GM12878 (cell line): Measurements from ENCODE around the gene KHK. TPM values are rescaled to one million over a fixed set of nuclear protein-coding genes. Genes with fewer than 3 reads are reported as not detected.

ENCODE experiments used
- ATAC-seq: fragments of 200-7000 bp; cut with Tn5 transposase; 3 replicates; pipeline ENCODE4 v1.9.1; 2020; ENCODE audit warnings: mild to moderate bottlenecking, moderate library complexity
- BruUV-seq: library from RNA; stranded (reverse); fragments of 400-500 nt; replicated peaks from 2 replicates; lab custom pipeline; 2021; lab: Mats Ljungman, UMichigan
- CTCF ChIA-PET: fragments of 300-600 bp; sonication (Branson Sonifier 250); formaldehyde crosslinking; extraction: SDS; loops from one replicate; lab custom pipeline; 2021; ENCODE audit warnings: inconsistent platforms; lab: Yijun Ruan, JAX
- POLR2A ChIA-PET: fragments of 350-600 bp; formaldehyde crosslinking; extraction: SDS; loops from one replicate; lab custom pipeline; 2021; ENCODE audit warnings: inconsistent platforms; lab: Charles Lee
- RAD21 ChIA-PET: fragments of 300-600 bp; sonication (Branson Sonifier 250); formaldehyde crosslinking; loops from one replicate; lab custom pipeline; 2023; ENCODE audit warnings: antibody characterized with exemption; ENCODE audit not compliant: unreplicated experiment; lab: Charles Lee
- SMC1A ChIA-PET: fragments of 300-600 bp; sonication (Branson Sonifier 250); formaldehyde crosslinking; loops from one replicate; lab custom pipeline; 2023; ENCODE audit not compliant: unreplicated experiment, uncharacterized antibody; lab: Charles Lee
- DNase-seq: peaks from one replicate; pipeline ENCODE4 v3.0.0-alpha.2; 2011; ENCODE audit warnings: low read depth, low spot score
- FAIRE-seq: peaks from 3 replicates; lab custom pipeline; 2011; peaks lifted over from hg19 to GRCh38; lab: Jason Lieb, UNC
- H2AFZ ChIP-seq: 2 replicates; pipeline ENCODE4 v1.6.0; 2011; ENCODE audit warnings: low read depth, low read length, control low read depth; ENCODE audit not compliant: control insufficient read depth
- H3K27ac ChIP-seq: 2 replicates; pipeline ENCODE4 v1.5.1; 2011; ENCODE audit warnings: control low read depth; ENCODE audit not compliant: control insufficient read depth, insufficient read depth
- H3K27me3 ChIP-seq, 2 experiments: replicated peaks in 1 of 2; 2 replicates each; pipeline versions ENCODE4 v1.6.0 to v1.6.1; 2011; ENCODE audit warnings: low read length in 1 of 2; ENCODE audit not compliant: control insufficient read depth in 2 of 2, insufficient read depth in 2 of 2
- H3K36me3 ChIP-seq, 2 experiments: 2 replicates each; pipeline ENCODE4 v1.5.1; 2011; ENCODE audit warnings: low read length in 1 of 2; ENCODE audit not compliant: control insufficient read depth in 2 of 2, insufficient read depth in 2 of 2
- H3K4me1 ChIP-seq: 2 replicates; pipeline ENCODE4 v1.6.1; 2011; ENCODE audit warnings: mild to moderate bottlenecking, low read length, moderate library complexity, mixed read lengths; ENCODE audit not compliant: control insufficient read depth, insufficient read depth
- H3K4me2 ChIP-seq: 2 replicates; pipeline ENCODE4 v1.6.0; 2011; ENCODE audit warnings: control low read depth; ENCODE audit not compliant: control insufficient read depth, insufficient read depth
- H3K4me3 ChIP-seq: fragments of 200-600 bp; sonication (generic); 2 replicates; pipeline ENCODE4 v1.5.1; 2016
- H3K79me2 ChIP-seq: 2 replicates; pipeline ENCODE4 v1.6.0; 2011; ENCODE audit warnings: low read length; ENCODE audit not compliant: control insufficient read depth, insufficient read depth
- H3K9ac ChIP-seq: 2 replicates; pipeline ENCODE4 v1.8.0; 2011; ENCODE audit warnings: low read length, control low read depth, mixed read lengths; ENCODE audit not compliant: control insufficient read depth, insufficient read depth
- H3K9me3 ChIP-seq: replicated peaks from 3 replicates; pipeline ENCODE4 v1.5.1; 2011; ENCODE audit warnings: mild to moderate bottlenecking, low read length; ENCODE audit not compliant: control insufficient read depth, insufficient read depth
- H4K20me1 ChIP-seq: 2 replicates; pipeline ENCODE4 v1.6.0; 2011; ENCODE audit not compliant: control insufficient read depth, insufficient read depth
- EP300 ChIP-seq, 2 experiments: fragments of 150-350 bp in 1 of 2; IDR thresholded peaks; 2 replicates each; pipeline ENCODE4 v1.6.1; 2011 to 2012; ENCODE audit warnings: low read depth in 2 of 2, low read length in 2 of 2, borderline replicate concordance in 1 of 2, improper control_type of control experiment in 1 of 2, inconsistent platforms in 1 of 2; ENCODE audit not compliant: control insufficient read depth in 1 of 2
- WGBS: methylation state at CpG from one replicate; pipeline ENCODE4 v1.1.6; 2016; ENCODE audit warnings: low lambda C conversion rate; ENCODE audit not compliant: insufficient replicate concordance, insufficient coverage; ENCODE audit errors: missing lambda C conversion rate; 5-methylcytosine and 5-hydroxymethylcytosine counted together
- in situ Hi-C: fragments of 300-500 bp; cut with MboI; formaldehyde crosslinking; loops from 9 replicates; pipeline ENCODE4 v1.14.3; 2018; ENCODE audit warnings: mixed read lengths
- intact Hi-C: fragments of 100-400 bp; cut with micrococcal nuclease; formaldehyde crosslinking; loops from one replicate; pipeline ENCODE4 v1.14.2; 2022; ENCODE audit not compliant: unreplicated experiment
- polyA plus RNA-seq, 11 experiments: library from polyadenylated mRNA; depleted of rRNA in 4 of 11; unstranded in 6 of 11; stranded (reverse) in 5 of 11; fragments of >200 nt; fragmentation: Nextera tagmentation in 4 of 11; fragmentation: Illumina TruSeq in 1 of 11; extraction: Ambion mirVana in 4 of 11; extraction: Trizol in 1 of 11; gene quantifications; 1 replicate in 1 of 11; 2 replicates in 10 of 11; pipeline versions ENCODE4 v1.2.1 to v1.2.3, GENCODE V29; 2011 to 2016; ENCODE audit warnings: inconsistent platforms in 2 of 11, missing spikeins in 2 of 11, low read depth in 1 of 11
- total RNA-seq, 4 experiments: library from RNA; depleted of rRNA in 3 of 4; stranded (reverse); fragments of >200 nt in 3 of 4; fragmentation: Illumina TruSeq in 1 of 4; extraction: Trizol in 1 of 4; gene quantifications; 2 replicates each; pipeline versions ENCODE4 v1.2.1 to v1.2.3, GENCODE V29; 2013 to 2021
- TF ChIP-seq, protein P1 (sequence below): fragments of 450-650 bp; IDR thresholded peaks from 2 replicates; pipeline ENCODE4 v1.6.1; 2016; ENCODE audit warnings: mild to moderate bottlenecking, moderate library complexity, borderline replicate concordance

The KHK gene
- total and polyA plus RNA-seq, 10 of the 15 experiments (the other 5 are each of a cell fraction or from before 2014, with no cell fraction given) = 0.31 to 11.8 (median 3.9) TPM

GRCh38 chr2:27083410-27084296, 2.9 kb upstream of the KHK start:
- Histone ChIP-seq H3K9me3 (no peaks in the 10 kb centered on the region), H3K27me3 (no peaks in the 10 kb centered on the region), H3K36me3 (no peaks in the 10 kb centered on the region), H3K4me2 (no peak overlapping the region), H4K20me1 (no peaks in the 10 kb centered on the region), H3K27ac (no peak overlapping the region), H3K9ac (no peak overlapping the region), H3K4me3 (no peak overlapping the region), H3K4me1 (peaks cover 25% of the 10 kb centered on the region), H2AFZ (no peak overlapping the region), H3K79me2 (no peaks in the 10 kb centered on the region)
- ATAC-seq = no peak
- in situ Hi-C loops = loop anchor here (10.0 kb wide), 1 partner anchor 119 kb away; no protein-coding TSS in a partner anchor
- intact Hi-C loops = no loop called here
- POLR2A ChIA-PET = interaction anchor here (0.6 to 4.9 kb wide), 6 partner anchors 11 to 278 kb away, joined by 3 to 43 read pairs (median 4); partner anchors contain the start of genes AGBL5 and OST4
- SMC1A ChIA-PET = interaction anchor here (1.9 to 3.6 kb wide), 2 partner anchors 33 to 122 kb away, joined by 6 to 19 read pairs; partner anchors contain the start of gene AGBL5
- TF ChIP-seq EP300 (IDR thresholded peaks at IDR 0.05; ENCODE audit: borderline replicate concordance in 1 of 2, control insufficient read depth in 1 of 2, low read depth in 2 of 2, low read length in 2 of 2) = no peak
- TF ChIP-seq, protein P1, sequence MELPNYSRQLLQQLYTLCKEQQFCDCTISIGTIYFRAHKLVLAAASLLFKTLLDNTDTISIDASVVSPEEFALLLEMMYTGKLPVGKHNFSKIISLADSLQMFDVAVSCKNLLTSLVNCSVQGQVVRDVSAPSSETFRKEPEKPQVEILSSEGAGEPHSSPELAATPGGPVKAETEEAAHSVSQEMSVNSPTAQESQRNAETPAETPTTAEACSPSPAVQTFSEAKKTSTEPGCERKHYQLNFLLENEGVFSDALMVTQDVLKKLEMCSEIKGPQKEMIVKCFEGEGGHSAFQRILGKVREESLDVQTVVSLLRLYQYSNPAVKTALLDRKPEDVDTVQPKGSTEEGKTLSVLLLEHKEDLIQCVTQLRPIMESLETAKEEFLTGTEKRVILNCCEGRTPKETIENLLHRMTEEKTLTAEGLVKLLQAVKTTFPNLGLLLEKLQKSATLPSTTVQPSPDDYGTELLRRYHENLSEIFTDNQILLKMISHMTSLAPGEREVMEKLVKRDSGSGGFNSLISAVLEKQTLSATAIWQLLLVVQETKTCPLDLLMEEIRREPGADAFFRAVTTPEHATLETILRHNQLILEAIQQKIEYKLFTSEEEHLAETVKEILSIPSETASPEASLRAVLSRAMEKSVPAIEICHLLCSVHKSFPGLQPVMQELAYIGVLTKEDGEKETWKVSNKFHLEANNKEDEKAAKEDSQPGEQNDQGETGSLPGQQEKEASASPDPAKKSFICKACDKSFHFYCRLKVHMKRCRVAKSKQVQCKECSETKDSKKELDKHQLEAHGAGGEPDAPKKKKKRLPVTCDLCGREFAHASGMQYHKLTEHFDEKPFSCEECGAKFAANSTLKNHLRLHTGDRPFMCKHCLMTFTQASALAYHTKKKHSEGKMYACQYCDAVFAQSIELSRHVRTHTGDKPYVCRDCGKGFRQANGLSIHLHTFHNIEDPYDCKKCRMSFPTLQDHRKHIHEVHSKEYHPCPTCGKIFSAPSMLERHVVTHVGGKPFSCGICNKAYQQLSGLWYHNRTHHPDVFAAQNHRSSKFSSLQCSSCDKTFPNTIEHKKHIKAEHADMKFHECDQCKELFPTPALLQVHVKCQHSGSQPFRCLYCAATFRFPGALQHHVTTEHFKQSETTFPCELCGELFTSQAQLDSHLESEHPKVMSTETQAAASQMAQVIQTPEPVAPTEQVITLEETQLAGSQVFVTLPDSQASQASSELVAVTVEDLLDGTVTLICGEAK = no peak
- CTCF ChIA-PET = interaction anchor here (0.6 to 8.6 kb wide), 7 partner anchors 8 to 545 kb away, joined by 3 to 85 read pairs (median 4); partner anchors contain the start of genes AGBL5, CCDC121, GPN1 and OST4
- no peak for FAIRE-seq
- RAD21 ChIA-PET = interaction anchor here (1.0 to 1.5 kb wide), 3 partner anchors 44 to 739 kb away, joined by 3 to 5 read pairs (median 4); no protein-coding TSS in a partner anchor
- DNase-seq = no peak
- no TSS peak for BruUV-seq
- 81% methylated on average over 20 of the region's 20 CpGs for WGBS
